ENCODE data around the gene ITIH3.

DNA sequence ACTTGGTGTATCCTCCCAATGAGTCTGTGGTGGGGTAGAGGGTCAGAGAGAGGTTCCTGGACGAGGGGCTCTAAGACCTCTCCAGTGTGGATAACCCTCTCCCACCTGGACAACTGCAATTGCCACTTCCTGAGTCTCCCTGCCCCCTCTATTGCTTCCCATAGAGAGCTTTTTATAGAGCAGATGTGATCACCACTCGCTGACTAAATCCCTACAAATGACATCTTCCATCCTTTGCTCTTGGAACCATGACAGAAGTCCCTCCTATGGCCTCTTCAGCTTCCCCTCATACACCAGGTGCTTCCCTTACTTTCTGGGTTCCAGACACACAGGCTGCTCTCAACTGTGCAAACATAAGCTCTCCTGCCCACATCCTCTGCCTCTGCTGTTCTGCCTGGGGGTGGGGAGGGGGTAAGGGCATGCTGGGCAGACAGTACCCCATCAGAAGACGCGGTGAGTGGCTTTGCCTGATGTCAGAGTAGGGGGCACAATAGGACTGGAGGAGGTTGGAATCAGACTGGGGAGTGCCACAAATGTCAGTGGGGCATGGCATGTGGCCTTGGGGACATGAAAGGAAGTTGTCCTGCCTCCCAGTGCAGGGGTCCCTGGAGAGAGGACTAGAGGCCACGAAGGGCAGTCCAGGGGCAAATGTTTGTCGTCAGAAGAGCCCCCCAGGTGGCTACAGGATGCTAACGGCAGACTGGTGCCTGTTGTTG, 15.2 kb downstream of the ITIH3 start:
- TF ChIP-seq POLR2A (IDR thresholded peaks at IDR 0.05; ENCODE audit: low read depth, low read length) (no peak), POLR2AphosphoS5 (IDR thresholded peaks at IDR 0.05; ENCODE audit: low read depth, low read length) (no peak), TAF1 (IDR thresholded peaks at IDR 0.05; ENCODE audit: low read depth, low read length) (no peak), POU2F2 (IDR thresholded peaks at IDR 0.05; ENCODE audit: low read depth, low read length) (no peak), SPI1 (IDR thresholded peaks at IDR 0.05; ENCODE audit: low read depth, low read length) (no peak)

All from GM12891 (cell line).